ENCODE data around the gene DIAPH3.

Gene DIAPH3

GRCh38 chr13:60109285-60109684, 54.4 kb downstream of the DIAPH3 start:
- TF ChIP-seq, protein P1, sequence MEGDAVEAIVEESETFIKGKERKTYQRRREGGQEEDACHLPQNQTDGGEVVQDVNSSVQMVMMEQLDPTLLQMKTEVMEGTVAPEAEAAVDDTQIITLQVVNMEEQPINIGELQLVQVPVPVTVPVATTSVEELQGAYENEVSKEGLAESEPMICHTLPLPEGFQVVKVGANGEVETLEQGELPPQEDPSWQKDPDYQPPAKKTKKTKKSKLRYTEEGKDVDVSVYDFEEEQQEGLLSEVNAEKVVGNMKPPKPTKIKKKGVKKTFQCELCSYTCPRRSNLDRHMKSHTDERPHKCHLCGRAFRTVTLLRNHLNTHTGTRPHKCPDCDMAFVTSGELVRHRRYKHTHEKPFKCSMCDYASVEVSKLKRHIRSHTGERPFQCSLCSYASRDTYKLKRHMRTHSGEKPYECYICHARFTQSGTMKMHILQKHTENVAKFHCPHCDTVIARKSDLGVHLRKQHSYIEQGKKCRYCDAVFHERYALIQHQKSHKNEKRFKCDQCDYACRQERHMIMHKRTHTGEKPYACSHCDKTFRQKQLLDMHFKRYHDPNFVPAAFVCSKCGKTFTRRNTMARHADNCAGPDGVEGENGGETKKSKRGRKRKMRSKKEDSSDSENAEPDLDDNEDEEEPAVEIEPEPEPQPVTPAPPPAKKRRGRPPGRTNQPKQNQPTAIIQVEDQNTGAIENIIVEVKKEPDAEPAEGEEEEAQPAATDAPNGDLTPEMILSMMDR (conservative IDR thresholded peaks at IDR 0.05; ENCODE audit: low read depth), result no peak
- ChIA-PET CTCF (interaction anchor here (0.7 kb wide), 1 partner anchor 136 kb away, joined by 5 read pairs; no protein-coding TSS in a partner anchor), POLR2A (ENCODE audit: low non-redundant PET) (no interaction called here)
- no peak overlapping the region for H3K27ac ChIP-seq
- DNase-seq (ENCODE audit: low spot score), result no peak

DNA sequence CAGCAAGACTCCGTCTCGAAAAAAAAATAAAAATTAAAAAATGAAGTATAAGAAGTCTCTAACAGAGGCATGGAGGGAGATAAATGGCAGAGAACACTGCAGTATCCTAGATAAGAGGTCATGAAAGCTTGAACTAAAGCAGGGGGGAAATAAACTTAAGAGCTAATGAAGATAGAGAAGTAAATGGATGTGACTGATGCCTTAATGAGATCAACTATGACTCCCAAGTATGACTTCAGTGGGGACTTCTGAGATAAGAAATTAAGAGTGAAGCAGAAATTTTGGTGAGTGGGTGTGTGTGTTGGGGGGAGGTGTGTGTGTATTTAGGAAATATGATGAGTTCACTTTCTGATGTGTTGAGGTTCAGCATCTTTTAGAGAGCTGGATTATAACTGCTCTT, 55.1 kb downstream of the DIAPH3 start:
- no peak overlapping the region for H3K27ac ChIP-seq
- TF ChIP-seq, protein P1 (conservative IDR thresholded peaks at IDR 0.05; ENCODE audit: low read depth), result no peak
- ChIA-PET CTCF (no interaction called here), POLR2A (ENCODE audit: low non-redundant PET) (no interaction called here)
- no peak for DNase-seq (ENCODE audit: low spot score)

- ChIA-PET POLR2A (ENCODE audit: low non-redundant PET) (no interaction called here), CTCF (no interaction called here)
- TF ChIP-seq, protein P1 (conservative IDR thresholded peaks at IDR 0.05; ENCODE audit: low read depth), result no peak
- DNase-seq (ENCODE audit: low spot score), result no peak
- H3K27ac ChIP-seq, result no peak overlapping the region
Observed at GRCh38 chr13:60099631-60100420, 63.9 kb downstream of the DIAPH3 start.

GRCh38 chr13:60095300-60095699, 68.4 kb downstream of the DIAPH3 start:
- no peak for DNase-seq (ENCODE audit: low spot score)
- POLR2A ChIA-PET (ENCODE audit: low non-redundant PET), result interaction anchor here (0.6 kb wide), 1 partner anchor 962 kb away, joined by 6 read pairs; no protein-coding TSS in a partner anchor
- no peak overlapping the region for H3K27ac ChIP-seq
- TF ChIP-seq, protein P1 (conservative IDR thresholded peaks at IDR 0.05; ENCODE audit: low read depth), result no peak
- CTCF ChIA-PET, result interaction anchor here (0.6 kb wide), 2 partner anchors 172 to 1312 kb away, joined by 5 to 8 read pairs; no protein-coding TSS in a partner anchor

DNA sequence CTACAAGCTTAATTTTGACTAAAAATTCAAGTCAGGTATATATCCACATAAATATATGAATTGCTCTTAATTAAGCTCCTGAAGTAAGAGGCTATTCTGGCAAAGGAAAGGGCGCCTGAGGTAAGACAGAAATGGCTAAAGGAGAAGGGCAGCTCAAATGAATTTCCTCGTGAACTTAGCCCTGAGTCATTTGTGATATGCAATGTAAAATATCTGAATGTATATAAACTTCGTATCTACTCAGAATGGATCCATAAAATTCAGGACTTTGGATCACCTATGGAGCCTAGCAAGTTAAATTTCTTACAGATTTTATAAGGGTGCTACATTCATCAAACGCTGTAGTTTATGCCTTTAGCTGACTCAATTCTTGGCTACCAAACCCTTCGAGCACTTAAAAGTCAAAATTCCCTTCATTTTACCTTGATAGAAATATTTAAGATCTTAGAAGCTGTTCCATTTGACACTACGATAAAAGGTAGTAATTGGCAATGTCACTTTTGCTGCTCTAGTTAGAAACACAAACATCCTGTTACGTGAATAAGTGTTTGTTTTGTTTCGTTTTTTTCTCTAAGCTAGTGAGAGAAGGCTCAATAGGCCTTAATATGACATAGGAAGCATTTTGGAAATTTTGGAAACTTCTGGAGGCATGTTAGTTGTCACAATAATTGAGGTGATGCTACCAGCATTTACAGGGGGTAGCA, 69.2 kb downstream of the DIAPH3 start:
- ChIA-PET POLR2A (ENCODE audit: low non-redundant PET) (interaction anchor here (0.6 kb wide), 1 partner anchor 962 kb away, joined by 6 read pairs; no protein-coding TSS in a partner anchor), CTCF (interaction anchor here (0.6 kb wide), 3 partner anchors 51 to 1313 kb away, joined by 3 to 8 read pairs (median 5); no protein-coding TSS in a partner anchor)
- no peak overlapping the region for H3K27ac ChIP-seq
- DNase-seq (ENCODE audit: low spot score), result no peak
- TF ChIP-seq, protein P1 (conservative IDR thresholded peaks at IDR 0.05; ENCODE audit: low read depth), result no peak

DNA sequence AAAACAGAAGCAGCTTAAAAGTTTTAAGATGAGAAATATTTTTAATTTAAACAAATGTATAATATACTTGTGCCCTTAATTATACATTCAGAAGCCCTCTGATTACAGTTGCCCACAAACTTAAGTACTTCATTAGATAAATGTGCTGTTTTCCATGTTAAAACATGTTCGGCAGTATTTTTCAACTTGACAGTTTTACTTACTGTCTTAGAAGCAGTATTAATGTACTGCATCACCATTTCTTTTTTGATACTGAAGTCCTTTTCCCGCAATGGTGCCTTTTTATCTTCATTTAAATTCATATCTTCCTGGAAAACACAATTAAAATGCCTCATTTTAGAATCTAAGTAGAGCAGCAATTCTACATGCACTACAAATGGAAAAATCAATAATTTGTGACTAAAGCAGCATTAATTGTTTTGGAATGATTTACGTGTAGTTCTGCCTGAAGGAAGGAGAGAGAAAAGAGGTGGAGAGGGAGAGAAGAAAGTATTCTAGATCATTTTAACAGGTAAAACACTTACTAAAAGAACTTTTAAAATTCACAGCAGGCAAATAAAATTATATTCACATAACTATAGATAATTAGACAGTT, 70.2 kb downstream of the DIAPH3 start:
- TF ChIP-seq, protein P1 (conservative IDR thresholded peaks at IDR 0.05; ENCODE audit: low read depth), result no peak
- CTCF ChIA-PET, result interaction anchor here (0.6 kb wide), 1 partner anchor 318 kb away, joined by 3 read pairs; no protein-coding TSS in a partner anchor
- POLR2A ChIA-PET (ENCODE audit: low non-redundant PET), result no interaction called here
- no peak overlapping the region for H3K27ac ChIP-seq
- no peak for DNase-seq (ENCODE audit: low spot score)

Measured in RWPE1 (cell line).